T-helper 1 cell (primary cell): ENCODE measurements around the gene SLC48A1.
A peak's percentile ranks its signal among the peaks of the same experiment; 100 is the strongest.

Source experiments
- DNase-seq, 5 donors: peaks; one replicate each; pipeline ENCODE4 v3.0.0-alpha.2; 2012 to 2020
- total RNA-seq, 4 donors: gene quantifications; one replicate each; lab custom pipeline; 2026; lab: John Stamatoyannopoulos, UW

SLC48A1 gene
- 1.3 to 7.9 (median 4.7) reads per million in 4 donors for total RNA-seq

DNA sequence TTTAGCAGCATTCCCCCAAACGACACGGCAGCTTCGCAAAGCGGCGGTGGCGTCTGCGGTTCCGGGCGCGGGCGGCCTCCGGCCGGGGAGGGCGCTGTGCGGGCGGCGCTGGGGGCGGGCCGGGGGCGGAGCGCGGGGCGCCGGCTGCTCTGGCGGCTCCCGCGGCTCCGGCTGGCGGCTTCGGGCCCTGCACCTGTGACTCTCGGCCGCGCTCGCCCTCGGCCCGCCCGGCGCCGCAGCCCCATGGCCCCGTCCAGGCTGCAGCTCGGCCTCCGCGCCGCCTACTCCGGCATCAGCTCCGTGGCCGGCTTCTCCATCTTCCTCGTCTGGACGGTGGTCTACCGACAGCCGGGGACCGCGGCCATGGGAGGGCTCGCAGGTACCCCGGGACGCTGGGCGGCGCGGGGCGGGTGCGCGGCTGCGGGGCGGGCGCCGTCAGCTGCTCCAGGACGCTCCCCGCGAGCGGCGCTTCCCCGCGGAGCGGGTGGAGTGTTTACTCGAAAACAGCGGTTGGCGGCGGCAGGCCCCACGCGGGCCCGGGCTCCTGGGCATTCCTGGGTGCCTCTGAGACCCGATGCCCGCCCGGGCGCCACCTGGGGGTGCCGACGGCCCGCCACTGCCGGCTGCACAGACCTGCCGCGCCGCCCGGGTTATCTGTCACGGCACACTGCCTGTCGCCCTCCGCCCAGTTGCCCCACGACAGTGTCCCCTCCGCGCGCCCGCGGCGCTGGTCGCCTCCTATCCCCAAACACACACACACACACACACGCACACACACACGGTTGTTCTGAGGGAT lies at the start of gene SLC48A1:
Gene SLC48A1 (plus strand): TSS at position 177 of the 796 bp plus-strand sequence. CDS start 67 bp downstream, at position 244.
- DNase-seq: peak; percentile 57 to 77 (median 63)

DNA sequence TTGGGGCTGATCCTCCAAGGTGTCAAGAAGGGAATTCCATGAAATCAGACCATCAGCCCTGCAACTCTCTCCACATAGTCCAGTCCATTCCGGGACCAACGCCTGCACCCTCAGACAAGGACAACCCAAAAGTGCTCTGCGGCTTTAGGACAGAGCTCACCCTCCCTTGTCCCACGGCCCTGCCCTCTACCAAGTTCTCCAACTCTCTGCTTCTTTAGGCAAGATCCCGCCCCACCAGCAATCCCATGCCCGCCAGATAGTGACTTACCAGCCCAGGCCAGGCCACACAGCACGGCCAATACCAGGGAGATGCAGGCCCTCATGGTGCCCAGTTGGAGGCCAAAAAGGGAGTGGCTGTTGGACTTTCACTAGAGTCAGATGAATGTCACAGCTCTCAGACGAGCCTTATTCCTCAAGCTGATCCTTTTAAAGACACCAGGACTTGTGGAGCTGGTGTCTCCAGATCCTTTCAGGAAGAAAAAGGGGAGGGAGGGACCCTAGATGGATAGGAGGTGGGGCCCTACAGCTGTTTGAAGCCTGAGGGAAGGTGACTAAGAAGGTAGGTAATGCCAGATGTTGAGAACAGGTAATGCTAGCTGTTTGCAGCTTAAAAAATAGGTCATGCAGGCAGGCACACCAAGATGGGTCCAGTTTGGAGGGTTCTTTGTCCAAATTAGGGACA lies 47.8 kb upstream of the SLC48A1 start, which contains the start of gene ENDOU:
Gene ENDOU (minus strand): TSS at position 400 of the 682 bp plus-strand sequence. CDS start 77 bp downstream, at position 323.
- DNase-seq: no peak

DNA sequence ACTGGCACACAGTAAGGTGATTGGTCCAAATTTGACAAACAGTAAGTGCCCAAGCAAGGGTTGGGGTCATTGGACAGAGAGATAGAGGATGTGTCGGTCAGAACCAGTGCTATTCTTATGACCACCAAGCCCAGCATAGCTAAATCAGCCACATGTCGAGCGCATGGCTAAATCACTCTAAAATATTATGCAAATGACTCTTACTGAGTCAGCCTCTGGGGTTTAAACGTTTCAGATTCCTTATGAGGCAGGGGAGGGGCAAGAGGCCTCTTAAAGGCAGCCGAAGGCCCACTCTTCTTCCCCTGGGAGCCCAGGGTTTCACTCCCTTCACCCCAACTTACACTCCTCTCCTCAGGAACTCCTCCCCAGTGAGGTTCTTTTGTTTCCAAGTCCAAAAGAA lies 47.1 kb upstream of the SLC48A1 start:
- no peak for DNase-seq

DNA sequence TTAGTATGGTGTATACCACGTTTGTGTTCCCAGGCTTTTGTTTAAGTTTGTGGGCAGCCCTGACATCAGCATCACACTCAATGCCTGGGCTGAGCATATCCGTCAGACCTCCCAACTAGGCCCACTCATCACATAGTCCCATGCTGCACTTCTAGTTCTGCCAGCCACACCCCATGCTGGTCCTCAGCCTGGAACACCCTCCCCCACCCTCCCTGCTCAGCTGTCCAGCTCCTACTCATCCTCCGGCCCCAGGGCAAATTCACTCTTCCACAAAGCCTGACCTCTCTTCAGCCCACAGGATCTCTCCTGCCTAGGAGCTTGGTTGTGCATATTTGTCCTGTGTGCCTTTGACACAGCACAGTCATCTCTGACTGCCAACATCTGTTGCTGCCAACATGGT lies 43.8 kb upstream of the SLC48A1 start:
- no peak for DNase-seq

DNA sequence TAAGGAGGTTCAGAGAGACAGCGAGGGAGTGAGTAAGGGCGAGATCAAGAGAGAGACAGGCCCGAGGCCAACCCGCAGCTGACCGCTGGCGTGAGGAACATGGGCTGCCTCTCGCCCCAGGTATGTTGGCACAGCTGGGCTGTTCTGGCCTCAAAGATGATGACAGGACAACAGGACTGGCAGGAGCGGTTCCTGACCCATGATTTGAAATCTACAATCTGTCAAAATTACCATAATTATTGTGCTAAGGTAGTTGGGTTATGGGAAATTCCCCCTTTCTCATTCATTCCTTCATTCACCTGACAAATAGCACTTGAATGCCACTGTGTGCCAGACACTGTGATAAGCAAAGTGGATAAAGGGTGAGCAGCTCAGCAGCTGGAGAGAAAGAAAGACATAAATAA lies 42.7 kb upstream of the SLC48A1 start:
- DNase-seq: no peak

DNA sequence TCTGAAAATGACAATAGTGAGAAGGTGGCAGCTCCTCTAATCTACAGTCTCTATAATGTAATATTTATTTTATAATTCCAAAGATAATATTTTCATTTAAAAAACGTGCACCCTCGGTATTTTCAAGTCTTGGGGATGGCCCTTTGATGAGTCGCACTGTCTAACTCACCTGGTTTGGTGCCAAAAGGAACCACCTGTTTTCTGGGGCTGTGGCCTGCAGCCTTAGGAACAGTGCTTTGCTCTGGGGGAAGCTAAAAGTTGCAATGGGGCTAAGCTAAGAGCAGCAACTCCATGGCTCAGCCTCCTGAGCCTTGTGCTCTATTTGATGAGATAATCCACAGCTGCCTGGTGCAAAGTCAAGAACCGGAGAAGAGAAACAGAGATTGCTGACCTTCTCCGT lies 41.3 kb upstream of the SLC48A1 start:
- no peak for DNase-seq

DNA sequence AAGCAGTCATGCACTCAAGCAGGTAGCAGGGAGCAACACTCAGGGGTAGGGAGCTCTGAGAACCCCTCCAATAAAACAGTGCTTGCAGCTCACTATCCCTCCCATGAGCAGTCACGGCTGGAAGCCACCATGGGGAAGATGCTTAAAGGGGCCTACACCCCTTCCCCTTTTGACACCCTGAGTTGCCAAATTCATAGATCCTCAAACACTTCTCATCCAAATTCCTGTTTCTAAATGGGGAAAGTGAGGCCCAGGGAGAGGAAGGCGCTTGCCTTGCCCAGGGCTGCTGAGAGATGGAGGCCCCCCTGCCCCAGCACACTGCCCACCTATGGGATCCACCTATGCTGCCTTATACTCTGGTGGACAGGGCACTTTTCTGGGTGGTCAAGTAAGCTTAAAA lies 40.5 kb upstream of the SLC48A1 start:
- DNase-seq: no peak

DNA sequence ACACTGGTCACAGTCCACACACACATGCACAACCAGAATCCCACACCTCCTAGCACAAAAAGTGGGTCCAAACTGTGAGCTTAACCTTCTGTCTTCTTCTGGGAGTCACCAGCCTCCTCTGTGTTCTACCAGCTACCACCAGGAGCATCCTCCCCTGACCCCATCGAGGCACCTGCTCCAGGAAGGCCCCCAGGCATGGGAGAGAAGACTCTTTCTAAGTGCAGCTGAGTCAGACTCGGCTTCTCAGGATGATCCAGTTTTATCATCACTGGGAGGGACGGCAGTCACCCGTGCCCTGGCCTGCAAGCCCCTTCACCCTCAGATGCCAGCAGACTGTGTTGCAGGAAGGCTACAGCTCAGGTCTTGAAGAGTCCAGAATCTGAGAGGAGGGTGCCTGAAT lies 39.9 kb upstream of the SLC48A1 start:
- no peak for DNase-seq

DNA sequence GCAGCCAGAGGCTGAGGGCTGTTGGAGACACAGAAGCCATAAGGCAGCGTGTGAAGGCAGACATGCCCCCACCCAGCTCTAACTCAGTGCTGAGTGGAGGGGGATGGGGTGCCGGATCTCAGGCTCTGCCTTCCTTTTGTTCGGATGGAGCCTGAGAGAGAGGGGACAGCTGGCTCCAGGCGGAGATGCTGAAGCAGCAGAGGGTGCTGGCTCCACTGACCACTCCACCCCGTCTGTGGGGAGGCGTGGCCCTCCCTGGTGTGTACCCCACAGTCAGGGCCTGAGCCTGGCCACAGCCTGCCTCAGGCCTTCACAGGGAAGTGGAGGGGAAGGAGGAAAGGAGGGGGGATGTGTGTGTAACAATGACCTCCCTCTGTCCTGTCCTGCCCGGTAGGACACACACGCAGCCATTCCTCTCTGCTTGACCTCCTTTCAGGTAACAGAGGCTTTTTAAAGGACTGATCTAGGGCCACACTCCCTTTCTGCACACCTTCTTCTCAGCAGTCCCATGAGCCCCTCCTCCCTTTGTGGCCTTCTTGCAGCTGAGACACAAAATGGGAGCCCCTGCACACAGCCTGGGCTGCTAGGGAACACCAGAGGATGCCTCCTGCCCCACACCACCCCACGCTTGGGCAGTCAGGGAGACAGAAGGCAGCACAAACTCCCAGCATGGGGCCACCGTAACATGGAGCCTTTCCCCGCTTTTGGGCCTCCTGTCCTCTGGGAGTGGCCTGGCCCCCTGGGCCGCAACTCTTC lies 38.1 kb upstream of the SLC48A1 start:
- DNase-seq: no peak

DNA sequence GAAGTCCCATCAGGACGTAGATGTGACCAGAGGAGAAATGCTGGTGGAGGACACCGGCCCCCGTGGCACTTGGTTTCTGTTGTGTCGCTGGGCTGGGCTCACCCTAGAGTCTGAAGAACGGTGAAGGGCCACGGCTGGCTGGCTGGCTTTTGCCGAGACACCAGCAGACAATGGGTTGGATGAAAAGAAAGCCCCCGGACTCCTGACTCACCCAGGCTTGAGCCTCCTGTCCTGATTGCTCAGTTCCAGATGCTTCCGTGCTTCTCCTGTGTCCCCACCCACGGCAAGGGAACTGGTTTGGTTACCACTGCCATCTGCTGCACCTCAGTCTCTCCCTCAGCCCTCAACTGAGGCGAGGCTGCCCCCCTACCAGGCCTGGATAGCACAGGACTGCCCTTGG lies 37.4 kb upstream of the SLC48A1 start:
- DNase-seq: no peak

DNA sequence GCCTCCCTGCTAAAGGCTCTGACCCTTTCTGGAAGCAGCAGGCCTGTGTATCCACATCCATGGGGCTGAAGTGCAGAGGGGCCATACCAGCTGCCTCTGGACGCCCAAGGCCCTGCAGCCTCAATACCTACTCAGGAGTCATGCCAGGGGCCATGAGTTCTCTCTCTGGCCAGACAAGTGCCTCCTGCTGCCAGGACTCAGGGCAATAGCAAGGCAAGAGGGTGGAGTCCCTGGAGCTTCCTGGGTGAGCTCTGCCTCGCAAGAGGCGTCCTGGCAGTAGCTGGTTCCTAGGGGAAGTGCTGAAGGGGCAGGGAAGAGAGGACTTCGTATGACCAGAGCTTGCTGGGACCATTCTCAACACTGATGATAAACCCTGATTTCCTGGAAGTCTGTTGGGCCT lies 36.8 kb upstream of the SLC48A1 start:
- DNase-seq: no peak

DNA sequence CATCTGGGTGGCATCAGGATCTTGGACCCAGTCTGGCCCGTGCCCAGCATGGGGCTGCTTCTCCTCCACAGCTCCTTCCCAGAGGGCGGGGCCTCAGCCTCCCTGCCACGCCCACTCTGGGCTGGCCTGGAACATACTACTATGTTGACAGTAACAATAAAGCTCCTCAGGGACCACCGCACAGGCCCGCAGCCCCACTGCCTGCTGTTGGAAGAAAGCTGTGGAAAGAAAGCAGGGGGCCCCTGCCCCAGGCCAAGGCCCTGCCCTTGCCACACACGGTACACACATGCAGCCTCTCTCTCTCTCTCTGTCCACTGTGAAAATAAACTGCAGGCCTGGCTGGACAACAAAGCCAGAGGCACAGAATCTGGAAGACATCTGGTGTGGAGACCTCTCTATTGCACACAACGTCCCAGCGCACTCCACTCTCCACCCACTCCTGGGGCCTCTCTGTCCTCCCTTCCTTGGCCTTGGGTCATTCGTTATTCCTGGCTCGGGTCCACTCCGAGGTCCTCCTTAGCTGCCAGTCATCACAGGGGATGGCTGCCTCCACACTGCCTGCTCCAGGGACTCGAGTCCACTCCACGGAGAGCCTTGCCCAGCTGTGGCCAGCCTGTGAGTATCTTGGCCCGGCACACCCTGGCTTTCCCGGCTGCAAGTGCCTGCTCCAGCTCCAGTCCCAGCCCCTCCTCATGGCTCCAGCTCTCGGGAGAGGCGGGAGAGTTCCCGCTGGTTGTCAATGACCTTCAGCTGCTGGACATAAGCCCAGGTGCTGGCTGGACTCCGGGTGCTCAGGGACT lies 36.0 kb upstream of the SLC48A1 start:
- DNase-seq: no peak

DNA sequence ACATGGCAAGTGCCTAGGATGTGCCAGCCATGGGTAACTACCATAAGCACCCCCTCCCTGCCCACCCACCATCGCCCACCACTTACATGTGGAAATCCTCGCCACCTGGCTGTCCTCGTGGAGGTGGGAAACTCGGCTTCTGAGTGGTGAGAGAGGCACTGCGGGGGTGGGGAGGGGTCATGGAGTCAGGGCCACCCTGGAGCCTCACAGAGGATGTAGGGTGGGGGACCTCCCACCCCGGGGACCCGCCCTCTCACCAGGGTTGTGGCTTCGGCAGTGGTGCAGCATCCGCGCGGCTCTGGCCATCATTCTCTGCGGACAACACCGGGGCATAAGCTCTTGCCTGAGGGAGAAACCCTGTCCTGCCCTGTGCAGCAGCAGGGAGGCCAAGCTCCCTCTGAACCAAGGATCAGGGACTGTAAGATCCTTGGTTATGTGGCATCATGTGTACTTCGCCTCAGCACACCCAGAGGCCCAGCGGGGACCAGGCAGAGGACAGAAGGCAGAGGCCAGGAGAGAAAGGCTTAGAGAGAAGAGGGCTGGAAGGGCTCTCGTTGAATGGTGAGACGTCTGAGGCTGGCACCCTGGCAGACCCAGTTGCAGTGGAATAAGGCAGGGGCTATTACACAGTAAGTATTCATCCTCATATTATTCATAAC lies 35.0 kb upstream of the SLC48A1 start:
- DNase-seq: no peak

DNA sequence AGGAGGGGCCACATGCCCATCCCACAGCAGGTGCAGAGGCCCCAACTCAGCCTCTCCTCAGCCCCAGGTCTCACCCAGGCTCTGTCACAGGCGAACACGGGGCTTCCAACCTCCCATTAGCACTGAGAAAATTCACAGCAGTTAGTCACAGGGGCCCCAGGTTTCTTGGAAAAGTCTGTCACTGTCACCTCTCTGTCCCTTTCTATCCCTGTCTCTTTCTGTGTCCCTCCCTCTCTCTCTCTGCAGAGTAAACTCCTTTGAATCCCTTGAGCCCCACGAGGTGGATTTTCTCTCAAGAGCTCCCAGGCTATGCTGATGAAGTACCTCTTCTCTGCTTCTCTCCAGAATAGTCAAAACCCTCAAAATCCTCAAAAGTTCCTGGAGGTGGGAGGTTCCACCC lies 33.7 kb upstream of the SLC48A1 start:
- DNase-seq: no peak

DNA sequence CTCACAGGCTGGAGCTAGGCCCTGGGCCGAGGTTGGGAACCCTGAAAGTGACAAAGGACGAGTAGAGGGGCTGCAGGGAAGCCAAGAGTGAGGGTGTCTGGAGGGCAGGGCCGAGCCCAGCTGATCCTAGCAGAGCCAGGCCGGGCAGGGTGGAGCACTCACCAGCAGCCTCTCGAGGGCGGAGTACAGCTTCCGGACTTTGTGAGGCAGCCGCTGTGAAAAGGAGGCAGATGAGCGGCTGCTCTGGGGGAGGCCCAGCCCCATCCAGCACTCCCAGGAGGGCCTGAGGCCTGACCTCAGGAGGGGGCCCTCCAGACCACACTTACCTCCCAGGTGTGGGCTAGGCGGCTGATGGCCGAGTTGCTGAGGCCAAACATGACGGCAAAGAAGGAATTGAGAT lies 33.1 kb upstream of the SLC48A1 start:
- no peak for DNase-seq

DNA sequence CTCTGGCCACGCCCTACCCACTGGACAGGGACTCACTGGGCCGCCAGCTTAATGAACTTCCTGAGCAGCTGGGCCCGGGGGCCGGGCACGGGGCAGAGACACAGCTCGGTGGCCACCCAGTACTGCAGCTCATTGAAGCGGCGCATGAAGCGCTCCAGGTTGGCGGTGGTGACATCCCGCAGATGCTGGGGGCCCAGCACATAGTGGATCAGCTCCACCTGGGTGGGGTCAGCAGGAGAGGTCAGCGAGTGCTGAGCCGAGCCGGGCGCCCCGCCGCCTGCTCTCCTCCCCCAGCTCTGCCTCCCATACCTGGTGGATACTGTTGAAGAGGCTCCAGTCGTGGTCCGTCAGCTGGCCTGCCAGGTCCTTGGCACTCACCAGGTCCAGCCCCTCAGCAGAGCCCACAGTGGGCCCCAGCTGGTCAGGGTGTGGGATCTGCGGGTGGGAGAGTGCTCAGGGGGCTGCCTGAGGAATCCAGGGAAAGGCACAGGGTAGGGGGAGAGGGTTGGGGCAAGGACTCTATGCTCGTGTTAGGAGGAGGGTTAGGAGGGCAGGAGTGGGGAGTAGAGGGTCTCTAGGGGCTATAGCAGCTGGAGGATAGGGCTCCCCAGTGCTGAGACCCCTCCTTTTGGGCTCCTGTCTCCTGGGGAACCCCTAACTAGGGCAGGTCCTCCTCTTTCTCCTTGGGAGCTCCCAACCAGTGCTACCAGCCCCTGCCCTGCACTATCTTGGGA lies 32.3 kb upstream of the SLC48A1 start:
- DNase-seq: no peak

DNA sequence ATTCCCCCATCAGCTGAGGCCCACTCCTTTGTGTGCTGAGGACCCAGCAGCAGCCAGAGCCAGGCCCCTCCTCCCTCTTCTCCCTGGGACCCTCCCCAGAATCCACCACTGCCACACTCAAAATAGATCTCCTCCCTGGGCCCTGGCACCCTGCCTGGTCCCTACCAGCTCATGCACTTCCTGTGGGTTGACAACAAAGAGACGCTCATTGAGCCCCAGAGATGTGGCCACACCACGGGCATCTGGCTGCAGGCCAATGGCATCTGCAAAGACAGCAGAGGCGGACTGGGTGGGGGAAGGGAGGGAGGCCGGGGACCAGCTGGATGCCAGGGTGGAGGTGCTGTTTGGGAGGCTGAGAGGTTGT lies 31.7 kb upstream of the SLC48A1 start:
- DNase-seq: peak; percentile 47 to 65 (median 58)

DNA sequence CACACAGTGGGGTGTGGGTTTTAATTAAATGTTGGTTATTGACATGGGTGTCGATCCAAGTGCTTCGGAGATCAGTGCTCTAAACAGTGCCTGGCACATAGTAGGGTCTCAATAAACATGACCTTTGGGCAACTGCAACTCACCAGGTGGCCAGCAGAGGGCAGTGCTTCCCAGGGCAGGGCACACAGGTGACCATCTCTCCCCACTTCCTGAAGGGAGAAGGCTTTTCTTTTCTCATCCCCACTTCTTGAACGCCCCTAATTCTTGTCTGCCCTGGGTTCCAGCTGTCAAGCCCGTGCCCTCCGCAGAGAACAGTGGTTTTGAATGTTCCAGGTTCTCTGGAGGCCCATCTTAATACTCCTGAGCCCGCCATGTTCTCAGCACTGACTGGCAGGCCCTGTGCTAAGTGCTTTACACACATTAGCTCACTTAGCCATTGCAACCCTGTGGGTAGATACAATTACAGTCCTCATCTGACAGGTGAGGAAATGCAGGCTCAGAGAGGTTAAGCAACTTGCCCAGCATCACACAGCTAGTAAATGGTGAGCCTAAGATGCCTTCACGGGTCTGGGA lies 30.7 kb upstream of the SLC48A1 start:
- peak; percentile 42 to 74 (median 62) for DNase-seq

DNA sequence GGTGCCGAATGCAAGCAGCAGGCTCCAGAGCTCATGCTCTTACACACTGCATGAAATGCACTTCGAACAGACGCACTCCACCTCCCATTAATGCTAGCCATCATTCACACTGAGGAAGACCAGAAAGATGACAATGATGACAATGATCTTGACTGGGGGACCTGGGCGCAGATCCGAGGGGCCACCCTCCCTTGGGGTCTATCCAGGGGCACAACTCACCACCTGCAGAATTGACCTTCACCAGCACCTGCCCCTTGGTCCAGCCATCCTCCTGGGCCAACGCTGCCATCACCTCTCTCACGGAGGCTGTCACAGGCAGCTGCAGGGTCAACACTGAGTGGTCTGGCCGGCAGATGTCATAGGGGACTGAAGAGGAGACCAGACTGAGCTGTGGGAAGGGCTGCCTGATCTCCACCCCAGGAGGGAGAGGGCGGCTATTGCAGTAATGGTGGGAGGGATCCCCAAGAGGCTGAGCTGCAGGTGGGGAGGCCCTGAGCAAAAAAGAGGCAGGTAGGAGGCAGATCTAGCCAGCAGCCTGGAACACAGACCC lies 29.7 kb upstream of the SLC48A1 start:
- no peak for DNase-seq

DNA sequence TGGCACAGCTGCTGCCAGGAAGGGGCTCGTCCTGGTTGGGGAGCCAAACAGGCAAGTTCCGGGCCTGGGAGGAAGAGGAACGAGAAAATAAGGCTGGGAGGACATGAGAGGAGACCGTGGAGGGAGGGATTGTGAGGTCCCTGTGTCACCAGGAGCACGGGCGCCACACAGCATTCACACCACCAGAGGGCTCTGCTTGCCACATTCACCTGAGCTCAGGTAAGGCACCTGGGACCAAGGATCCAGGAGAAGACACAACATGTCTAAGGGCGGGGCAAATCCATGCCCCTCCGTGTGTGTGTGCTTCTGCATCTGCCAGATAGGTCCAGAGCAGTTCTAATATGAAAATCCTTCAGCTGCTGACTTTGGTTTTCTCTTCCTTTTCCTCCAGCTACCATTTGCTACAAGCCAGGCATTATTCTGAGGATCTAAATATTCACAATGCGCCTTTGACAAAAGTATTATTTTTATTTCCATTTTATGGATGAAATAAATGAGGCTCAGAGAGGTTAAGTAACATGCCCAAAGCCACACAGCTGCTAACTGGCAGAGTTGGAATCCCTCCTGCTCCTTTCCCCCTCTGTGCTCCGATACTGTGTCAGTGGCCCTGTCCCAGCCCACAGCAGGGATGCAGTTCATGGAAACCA lies 28.9 kb upstream of the SLC48A1 start:
- peak in 4 of 5 donors; percentile 36 to 59 (median 44) for DNase-seq
